C4-2B (cell line): ENCODE results near the gene ALDH4A1.

ENCODE experiments used
- CTCF ChIP-seq: fragments of 450-650 bp; conservative IDR thresholded peaks from 2 replicates; pipeline ENCODE4 v1.5.1; 2017; ENCODE audit warnings: mild to moderate bottlenecking
- ZFX ChIP-seq: fragments of 450-650 bp; IDR thresholded peaks from 2 replicates; pipeline ENCODE4 v1.6.1; 2017

GRCh38 chr1:18901952-18902522 lies 318 bp downstream of the ALDH4A1 start:
- TF ChIP-seq CTCF (no peak), ZFX (no peak)
